ENCODE results near the gene CHST14.
A peak's percentile ranks its signal among the peaks of the same experiment; 100 is the strongest.

The CHST14 gene

DNA sequence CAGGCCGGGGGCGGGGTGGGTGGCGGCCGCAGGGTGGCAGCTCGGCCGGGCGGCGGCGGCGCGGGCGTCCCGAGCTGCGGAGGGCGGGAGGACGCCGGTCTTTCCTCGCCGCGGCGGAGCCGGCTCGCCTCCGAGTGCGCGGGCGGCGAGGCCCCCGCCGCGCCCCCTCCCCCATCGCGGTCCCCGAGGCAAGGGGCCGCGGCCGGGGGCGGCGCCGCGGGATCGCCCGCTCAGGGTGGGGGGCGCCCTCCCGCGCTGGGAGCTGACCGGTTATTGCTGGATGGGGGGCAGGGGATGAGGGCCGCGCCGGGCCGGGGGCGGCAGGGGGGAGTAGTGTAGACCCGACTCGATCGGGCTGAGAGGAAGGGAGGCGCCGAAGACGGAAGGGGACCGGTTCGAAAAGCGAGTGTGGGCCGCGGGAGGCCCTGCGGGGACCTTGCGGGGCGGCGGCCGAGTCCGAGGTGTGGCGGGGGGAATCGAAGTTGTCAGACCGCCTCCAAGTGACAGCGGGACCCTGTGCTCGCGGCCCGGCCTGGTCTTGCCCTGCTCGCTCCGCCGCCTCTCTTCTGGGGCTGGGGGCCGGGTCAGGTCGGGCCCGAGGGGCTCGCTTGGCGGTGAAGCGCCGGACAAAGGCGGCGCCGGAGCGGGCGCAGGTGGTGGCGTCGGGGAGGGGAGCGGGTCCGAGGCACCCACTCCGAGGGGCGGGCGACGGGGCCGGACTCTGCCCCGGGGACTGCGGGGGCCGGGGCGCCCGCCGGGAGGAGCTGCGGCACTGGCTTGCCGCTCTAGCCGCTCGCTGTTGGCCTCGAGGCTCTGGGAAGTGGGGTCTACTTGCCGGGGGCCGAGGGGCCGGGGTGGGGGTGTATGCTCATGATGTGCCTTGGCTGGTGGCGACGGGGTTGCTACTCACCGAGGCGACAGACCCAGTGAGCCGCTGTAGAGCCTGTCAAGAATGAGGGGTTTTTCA lies 28.9 kb upstream of the CHST14 start:
- TF ChIP-seq CTCF (IDR thresholded peaks at IDR 0.05; ENCODE audit: low read depth, low read length, missing control alignments), result no peak
- DNase-seq (ENCODE audit: low read depth), result no peak
- peak overlapping the region; percentile 74 for H3K4me3 ChIP-seq (ENCODE audit: low read depth, low read length)

GRCh38 chr15:40443255-40443654 lies 27.5 kb upstream of the CHST14 start:
- no peak for TF ChIP-seq CTCF (IDR thresholded peaks at IDR 0.05; ENCODE audit: low read depth, low read length, missing control alignments)
- no peak for DNase-seq (ENCODE audit: low read depth)
- H3K4me3 ChIP-seq (ENCODE audit: low read depth, low read length), result no peak overlapping the region

DNA sequence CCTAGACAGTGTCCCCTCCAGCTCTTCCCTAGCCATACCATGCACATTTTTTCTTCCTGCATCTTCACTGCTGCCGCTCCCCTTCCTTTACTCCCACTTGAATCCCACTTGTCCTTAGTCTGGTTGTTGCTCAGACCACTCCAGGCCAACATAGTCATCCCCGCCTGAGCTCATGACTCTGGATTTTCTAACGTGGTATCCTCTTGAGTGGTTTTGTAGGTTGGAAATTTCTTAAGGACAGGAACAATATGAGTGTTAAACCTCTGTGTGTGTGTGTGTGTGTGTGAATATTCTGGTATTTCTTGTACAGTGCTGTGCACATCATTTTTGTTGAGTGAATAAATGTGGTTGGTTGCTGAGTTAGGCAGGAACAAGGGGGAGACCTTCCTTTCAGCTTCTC lies 26.9 kb upstream of the CHST14 start:
- H3K4me3 ChIP-seq (ENCODE audit: low read depth, low read length), result no peak overlapping the region
- no peak for TF ChIP-seq CTCF (IDR thresholded peaks at IDR 0.05; ENCODE audit: low read depth, low read length, missing control alignments)
- no peak for DNase-seq (ENCODE audit: low read depth)

- no peak for DNase-seq (ENCODE audit: low read depth)
- TF ChIP-seq CTCF (IDR thresholded peaks at IDR 0.05; ENCODE audit: low read depth, low read length, missing control alignments), result no peak
- no peak overlapping the region for H3K4me3 ChIP-seq (ENCODE audit: low read depth, low read length)
These were observed 26.0 kb upstream of the CHST14 start for GRCh38 chr15:40444736-40445135.

- no peak for TF ChIP-seq CTCF (IDR thresholded peaks at IDR 0.05; ENCODE audit: low read depth, low read length, missing control alignments)
These were observed 25.3 kb upstream of the CHST14 start for GRCh38 chr15:40445421-40445922.

GRCh38 chr15:40446144-40446543 lies 24.6 kb upstream of the CHST14 start:
- no peak overlapping the region for H3K4me3 ChIP-seq (ENCODE audit: low read depth, low read length)
- TF ChIP-seq CTCF (IDR thresholded peaks at IDR 0.05; ENCODE audit: low read depth, low read length, missing control alignments), result no peak
- no peak for DNase-seq (ENCODE audit: low read depth)

More at GRCh38 chr15:40445421-40445922, 25.3 kb upstream of the CHST14 start:
- DNase-seq (ENCODE audit: low read depth), result no peak
- no peak overlapping the region for H3K4me3 ChIP-seq (ENCODE audit: low read depth, low read length)
